HepG2 (cell line): Measurements from ENCODE around the gene NAA38. TPM values are rescaled to one million over a fixed set of nuclear protein-coding genes. Genes with fewer than 3 reads are reported as not detected.

Source experiments
- CEBPG ChIP-seq: IDR thresholded peaks from 2 replicates; pipeline ENCODE4 v1.6.1; 2016
- DNMT1 ChIP-seq: sonication (generic); formaldehyde crosslinking; IDR thresholded peaks from 2 replicates; pipeline ENCODE4 v1.5.1; 2020; ENCODE audit warnings: mild to moderate bottlenecking, missing genetic modification reagents
- GTF3A ChIP-seq: sonication (generic); formaldehyde crosslinking; conservative IDR thresholded peaks from 2 replicates; pipeline ENCODE4 v1.4.0; 2020; ENCODE audit warnings: mild to moderate bottlenecking, missing genetic modification reagents
- MIXL1 ChIP-seq: IDR thresholded peaks from 2 replicates; pipeline ENCODE4 v1.6.1; 2016
- NFE2 ChIP-seq: sonication (generic); formaldehyde crosslinking; IDR thresholded peaks from 2 replicates; pipeline ENCODE4 v1.4.0; 2020; ENCODE audit warnings: missing genetic modification reagents
- NFKB2 ChIP-seq: sonication (generic); formaldehyde crosslinking; IDR thresholded peaks from 2 replicates; pipeline ENCODE4 v1.4.0; 2020; ENCODE audit warnings: missing genetic modification reagents, borderline replicate concordance
- RAD21 ChIP-seq: fragments of 450-650 bp; formaldehyde crosslinking; IDR thresholded peaks from 2 replicates; pipeline ENCODE4 v1.5.0; 2020; ENCODE audit warnings: mild to moderate bottlenecking
- RXRB ChIP-seq: IDR thresholded peaks from 2 replicates; pipeline ENCODE4 v1.6.1; 2016; ENCODE audit warnings: borderline replicate concordance, missing genetic modification reagents, missing compliant biosample characterization
- SMAD1 ChIP-seq: sonication (generic); formaldehyde crosslinking; IDR thresholded peaks from 2 replicates; pipeline ENCODE4 v1.4.0; 2020; ENCODE audit warnings: missing genetic modification reagents, low read depth, mild to moderate bottlenecking, borderline replicate concordance
- ZBTB21 ChIP-seq: sonication (generic); formaldehyde crosslinking; IDR thresholded peaks from 2 replicates; pipeline ENCODE4 v1.4.0; 2020; ENCODE audit warnings: missing genetic modification reagents
- ZNF205 ChIP-seq: IDR thresholded peaks from 2 replicates; pipeline ENCODE4 v1.6.1; 2018; ENCODE audit warnings: missing biosample characterization, missing genetic modification reagents
- ZNF224 ChIP-seq: sonication (generic); formaldehyde crosslinking; IDR thresholded peaks from 2 replicates; pipeline ENCODE4 v1.5.0; 2020; ENCODE audit warnings: mild to moderate bottlenecking, missing genetic modification reagents
- ZNF263 ChIP-seq: sonication (generic); formaldehyde crosslinking; IDR thresholded peaks from 2 replicates; pipeline ENCODE4 v1.4.0; 2020; ENCODE audit warnings: missing genetic modification reagents
- ZNF33A ChIP-seq: sonication (generic); formaldehyde crosslinking; IDR thresholded peaks from 2 replicates; pipeline ENCODE4 v1.5.1; 2020; ENCODE audit warnings: missing genetic modification reagents, mild to moderate bottlenecking, moderate library complexity, borderline replicate concordance
- ZNF350 ChIP-seq: sonication (generic); formaldehyde crosslinking; IDR thresholded peaks from 2 replicates; pipeline ENCODE4 v1.4.0; 2020; ENCODE audit warnings: mild to moderate bottlenecking, low read depth, missing genetic modification reagents, borderline replicate concordance
- ZNF564 ChIP-seq: sonication (generic); formaldehyde crosslinking; IDR thresholded peaks from 2 replicates; pipeline ENCODE4 v1.8.1; 2023; ENCODE audit warnings: mild to moderate bottlenecking, missing genetic modification reagents
- polyA plus RNA-seq, 8 experiments: library from polyadenylated mRNA; depleted of rRNA in 3 of 8; stranded (reverse) in 7 of 8; unstranded in 1 of 8; fragments of >200 nt; fragmentation: Illumina TruSeq in 4 of 8; extraction: Trizol in 4 of 8; gene quantifications; 2 replicates each; pipeline versions ENCODE4 v1.2.1 to v1.2.3, GENCODE V29; 2011 to 2016; ENCODE audit warnings: low read depth in 4 of 8, missing spikeins in 1 of 8, mixed read lengths in 1 of 8; ENCODE audit not compliant: insufficient read depth in 1 of 8
- total RNA-seq, 5 experiments: library from RNA; depleted of rRNA; stranded (reverse); fragments of >200 nt; fragmentation: Illumina TruSeq; extraction: Trizol; gene quantifications; 2 replicates each; pipeline ENCODE4 v1.2.3, GENCODE V29; 2016; ENCODE audit warnings: low read depth in 1 of 5
- TF ChIP-seq, protein P1 (sequence below), 2 experiments: sonication (generic) in 1 of 2; formaldehyde crosslinking in 1 of 2; IDR thresholded peaks; 2 replicates each; pipeline versions ENCODE4 v1.4.0 to v1.6.1; 2018 to 2020; ENCODE audit warnings: missing genetic modification reagents in 2 of 2, borderline replicate concordance in 1 of 2, low read depth in 1 of 2, mild to moderate bottlenecking in 1 of 2, missing biosample characterization in 1 of 2
- TF ChIP-seq, protein P2 (sequence below): IDR thresholded peaks from 2 replicates; pipeline ENCODE4 v1.6.1; 2018; ENCODE audit warnings: missing genetic modification reagents
- TF ChIP-seq, protein P3 (sequence below), 2 experiments: sonication (generic) in 1 of 2; formaldehyde crosslinking in 1 of 2; IDR thresholded peaks; 2 replicates each; pipeline versions ENCODE4 v1.5.1 to v1.6.1; 2011 to 2020; ENCODE audit warnings: borderline replicate concordance in 1 of 2, low read depth in 1 of 2, low read length in 1 of 2, mild to moderate bottlenecking in 1 of 2, missing genetic modification reagents in 1 of 2, moderate library complexity in 1 of 2
- TF ChIP-seq, protein P4 (sequence below): sonication (generic); formaldehyde crosslinking; conservative IDR thresholded peaks from 2 replicates; pipeline ENCODE4 v1.4.0; 2020; ENCODE audit warnings: missing genetic modification reagents
- TF ChIP-seq, protein P5 (sequence below): sonication (generic); formaldehyde crosslinking; conservative IDR thresholded peaks from 2 replicates; pipeline ENCODE4 v1.4.0; 2020; ENCODE audit warnings: missing genetic modification reagents

The NAA38 gene
- total and polyA plus RNA-seq, 2 of the 13 experiments (the other 11 are each of a cell fraction or from before 2014, with no cell fraction given), result 46.9 to 91.6 TPM

DNA sequence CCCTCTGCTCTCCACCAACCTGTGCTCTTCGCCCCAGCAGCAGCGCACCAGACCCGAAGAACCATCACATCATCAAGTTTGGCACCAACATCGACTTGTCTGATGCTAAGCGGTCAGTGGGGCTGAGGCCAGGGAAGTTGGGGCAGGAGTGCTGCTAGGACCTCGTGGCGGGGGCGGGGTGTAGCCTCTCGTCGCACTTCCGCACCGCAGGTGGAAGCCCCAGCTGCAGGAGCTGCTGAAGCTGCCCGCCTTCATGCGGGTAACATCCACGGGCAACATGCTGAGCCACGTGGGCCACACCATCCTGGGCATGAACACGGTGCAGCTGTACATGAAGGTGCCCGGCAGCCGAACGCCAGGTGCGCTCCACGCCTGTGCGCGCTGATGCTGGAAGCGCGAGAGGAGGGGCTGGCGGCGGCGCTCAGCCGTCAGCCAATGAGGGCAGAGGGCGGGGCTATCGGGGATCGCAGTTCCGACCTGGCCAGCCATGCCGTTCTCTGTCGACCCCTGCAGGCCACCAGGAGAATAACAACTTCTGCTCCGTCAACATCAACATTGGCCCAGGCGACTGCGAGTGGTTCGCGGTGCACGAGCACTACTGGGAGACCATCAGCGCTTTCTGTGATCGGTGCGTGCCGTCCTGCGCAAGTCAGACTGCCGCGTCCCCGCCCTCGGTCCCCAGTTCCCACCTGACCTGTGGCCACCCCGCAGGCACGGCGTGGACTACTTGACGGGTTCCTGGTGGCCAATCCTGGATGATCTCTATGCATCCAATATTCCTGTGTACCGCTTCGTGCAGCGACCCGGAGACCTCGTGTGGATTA is 5.7 kb downstream of the NAA38 start (continued):
- TF ChIP-seq SMAD1 (CRISPR knock-in tag), result peak; percentile 36; the same call in 1 of the 2 replicates
- TF ChIP-seq, protein P1, sequence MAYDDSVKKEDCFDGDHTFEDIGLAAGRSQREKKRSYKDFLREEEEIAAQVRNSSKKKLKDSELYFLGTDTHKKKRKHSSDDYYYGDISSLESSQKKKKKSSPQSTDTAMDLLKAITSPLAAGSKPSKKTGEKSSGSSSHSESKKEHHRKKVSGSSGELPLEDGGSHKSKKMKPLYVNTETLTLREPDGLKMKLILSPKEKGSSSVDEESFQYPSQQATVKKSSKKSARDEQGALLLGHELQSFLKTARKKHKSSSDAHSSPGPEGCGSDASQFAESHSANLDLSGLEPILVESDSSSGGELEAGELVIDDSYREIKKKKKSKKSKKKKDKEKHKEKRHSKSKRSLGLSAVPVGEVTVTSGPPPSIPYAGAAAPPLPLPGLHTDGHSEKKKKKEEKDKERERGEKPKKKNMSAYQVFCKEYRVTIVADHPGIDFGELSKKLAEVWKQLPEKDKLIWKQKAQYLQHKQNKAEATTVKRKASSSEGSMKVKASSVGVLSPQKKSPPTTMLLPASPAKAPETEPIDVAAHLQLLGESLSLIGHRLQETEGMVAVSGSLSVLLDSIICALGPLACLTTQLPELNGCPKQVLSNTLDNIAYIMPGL (CRISPR knock-in tag; IDR thresholded peaks at IDR 0.05; ENCODE audit: borderline replicate concordance in 1 of 2, low read depth in 1 of 2), result peak; percentile 62 to 66; a peak in 2 of 4 replicates
- no peak for TF ChIP-seq NFE2 (CRISPR knock-in tag)
- no peak for TF ChIP-seq GTF3A (CRISPR knock-in tag)
- TF ChIP-seq, protein P2, sequence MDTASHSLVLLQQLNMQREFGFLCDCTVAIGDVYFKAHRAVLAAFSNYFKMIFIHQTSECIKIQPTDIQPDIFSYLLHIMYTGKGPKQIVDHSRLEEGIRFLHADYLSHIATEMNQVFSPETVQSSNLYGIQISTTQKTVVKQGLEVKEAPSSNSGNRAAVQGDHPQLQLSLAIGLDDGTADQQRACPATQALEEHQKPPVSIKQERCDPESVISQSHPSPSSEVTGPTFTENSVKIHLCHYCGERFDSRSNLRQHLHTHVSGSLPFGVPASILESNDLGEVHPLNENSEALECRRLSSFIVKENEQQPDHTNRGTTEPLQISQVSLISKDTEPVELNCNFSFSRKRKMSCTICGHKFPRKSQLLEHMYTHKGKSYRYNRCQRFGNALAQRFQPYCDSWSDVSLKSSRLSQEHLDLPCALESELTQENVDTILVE (CRISPR knock-in tag), result no peak
- TF ChIP-seq, protein P3, sequence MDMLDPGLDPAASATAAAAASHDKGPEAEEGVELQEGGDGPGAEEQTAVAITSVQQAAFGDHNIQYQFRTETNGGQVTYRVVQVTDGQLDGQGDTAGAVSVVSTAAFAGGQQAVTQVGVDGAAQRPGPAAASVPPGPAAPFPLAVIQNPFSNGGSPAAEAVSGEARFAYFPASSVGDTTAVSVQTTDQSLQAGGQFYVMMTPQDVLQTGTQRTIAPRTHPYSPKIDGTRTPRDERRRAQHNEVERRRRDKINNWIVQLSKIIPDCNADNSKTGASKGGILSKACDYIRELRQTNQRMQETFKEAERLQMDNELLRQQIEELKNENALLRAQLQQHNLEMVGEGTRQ (IDR thresholded peaks at IDR 0.05; ENCODE audit: low read depth, low read length), result no peak
- TF ChIP-seq, protein P3 (CRISPR knock-in tag; IDR thresholded peaks at IDR 0.05; ENCODE audit: borderline replicate concordance), result no peak
- TF ChIP-seq RAD21 (CRISPR knock-in tag), result peak; percentile 96
- peak; percentile 68; the same call in 1 of the 2 replicates for TF ChIP-seq NFKB2
- TF ChIP-seq ZNF224 (CRISPR knock-in tag), result no peak
- no peak for TF ChIP-seq CEBPG (CRISPR knock-in tag)
- no peak for TF ChIP-seq ZNF33A (CRISPR knock-in tag)
- TF ChIP-seq, protein P4, sequence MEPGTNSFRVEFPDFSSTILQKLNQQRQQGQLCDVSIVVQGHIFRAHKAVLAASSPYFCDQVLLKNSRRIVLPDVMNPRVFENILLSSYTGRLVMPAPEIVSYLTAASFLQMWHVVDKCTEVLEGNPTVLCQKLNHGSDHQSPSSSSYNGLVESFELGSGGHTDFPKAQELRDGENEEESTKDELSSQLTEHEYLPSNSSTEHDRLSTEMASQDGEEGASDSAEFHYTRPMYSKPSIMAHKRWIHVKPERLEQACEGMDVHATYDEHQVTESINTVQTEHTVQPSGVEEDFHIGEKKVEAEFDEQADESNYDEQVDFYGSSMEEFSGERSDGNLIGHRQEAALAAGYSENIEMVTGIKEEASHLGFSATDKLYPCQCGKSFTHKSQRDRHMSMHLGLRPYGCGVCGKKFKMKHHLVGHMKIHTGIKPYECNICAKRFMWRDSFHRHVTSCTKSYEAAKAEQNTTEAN (CRISPR knock-in tag), result no peak
- TF ChIP-seq DNMT1, result no peak
- no peak for TF ChIP-seq ZNF263 (CRISPR knock-in tag)
- TF ChIP-seq ZBTB21 (CRISPR knock-in tag), result no peak
- no peak; the same call in 1 of the 2 replicates for TF ChIP-seq ZNF205
- TF ChIP-seq ZNF350 (CRISPR knock-in tag), result peak; percentile 31; the same call in 1 of the 2 replicates
- TF ChIP-seq ZNF564, result no peak
- no peak for TF ChIP-seq RXRB (CRISPR knock-in tag)
- TF ChIP-seq MIXL1 (CRISPR knock-in tag), result no peak
- TF ChIP-seq, protein P5, sequence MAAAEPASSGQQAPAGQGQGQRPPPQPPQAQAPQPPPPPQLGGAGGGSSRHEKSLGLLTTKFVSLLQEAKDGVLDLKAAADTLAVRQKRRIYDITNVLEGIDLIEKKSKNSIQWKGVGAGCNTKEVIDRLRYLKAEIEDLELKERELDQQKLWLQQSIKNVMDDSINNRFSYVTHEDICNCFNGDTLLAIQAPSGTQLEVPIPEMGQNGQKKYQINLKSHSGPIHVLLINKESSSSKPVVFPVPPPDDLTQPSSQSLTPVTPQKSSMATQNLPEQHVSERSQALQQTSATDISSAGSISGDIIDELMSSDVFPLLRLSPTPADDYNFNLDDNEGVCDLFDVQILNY (CRISPR knock-in tag), result 0 out of 2 replicates have a peak, but pooled peaks have one; percentile 43
